HepG2 (cell line): ENCODE measurements around the gene PRDX2. TPM values are rescaled to one million over a fixed set of nuclear protein-coding genes. Genes with fewer than 3 reads are reported as not detected.

Source experiments
- AHR ChIP-seq: IDR thresholded peaks from 2 replicates; pipeline ENCODE4 v1.6.1; 2018; ENCODE audit warnings: missing genetic modification reagents, missing compliant biosample characterization
- FOXP1 ChIP-seq, 2 experiments: fragments of 450-650 bp in 1 of 2; IDR thresholded peaks; 2 replicates each; pipeline ENCODE4 v1.6.1; 2017 to 2018; ENCODE audit warnings: antibody characterized with exemption in 1 of 2
- HHEX ChIP-seq: IDR thresholded peaks from 2 replicates; pipeline ENCODE4 v1.6.1; 2016; ENCODE audit warnings: control low read depth
- KDM6A ChIP-seq: IDR thresholded peaks from 2 replicates; pipeline ENCODE4 v1.6.1; 2016; ENCODE audit warnings: low read depth
- KLF11 ChIP-seq: IDR thresholded peaks from 2 replicates; pipeline ENCODE4 v1.6.1; 2016; ENCODE audit warnings: missing compliant biosample characterization
- KLF12 ChIP-seq: sonication (generic); formaldehyde crosslinking; IDR thresholded peaks from 2 replicates; pipeline ENCODE4 v1.4.0; 2020; ENCODE audit warnings: missing genetic modification reagents, borderline replicate concordance
- MAZ ChIP-seq, 2 experiments: sonication (generic) in 1 of 2; formaldehyde crosslinking in 1 of 2; IDR thresholded peaks; 2 replicates each; pipeline versions ENCODE4 v1.5.0 to v1.6.1; 2012 to 2020; ENCODE audit warnings: low read depth in 2 of 2, mild to moderate bottlenecking in 2 of 2, borderline replicate concordance in 1 of 2, improper control_type of control experiment in 1 of 2, low read length in 1 of 2, missing genetic modification reagents in 1 of 2, moderate library complexity in 1 of 2
- MBNL3 ChIP-seq: fragments of 250-450 bp; sonication (Bioruptor Pico); conservative IDR thresholded peaks from 2 replicates; pipeline ENCODE4 v1.8.0; 2022; ENCODE audit warnings: mild to moderate bottlenecking, inconsistent platforms
- NAIF1 ChIP-seq: sonication (generic); formaldehyde crosslinking; IDR thresholded peaks from 2 replicates; pipeline ENCODE4 v1.5.0; 2020; ENCODE audit warnings: mild to moderate bottlenecking, missing genetic modification reagents, borderline replicate concordance
- PAX8 ChIP-seq: sonication (generic); formaldehyde crosslinking; IDR thresholded peaks from 2 replicates; pipeline ENCODE4 v1.8.0; 2022; ENCODE audit warnings: mild to moderate bottlenecking, missing genetic modification reagents, borderline replicate concordance
- RBAK ChIP-seq: sonication (generic); formaldehyde crosslinking; IDR thresholded peaks from 2 replicates; pipeline ENCODE4 v1.5.1; 2020; ENCODE audit warnings: mild to moderate bottlenecking, missing genetic modification reagents
- SAP130 ChIP-seq: IDR thresholded peaks from 2 replicates; pipeline ENCODE4 v1.6.1; 2016; ENCODE audit warnings: low read depth
- SMARCC2 ChIP-seq: fragments of 450-650 bp; IDR thresholded peaks from 2 replicates; pipeline ENCODE4 v1.6.1; 2017; ENCODE audit warnings: antibody characterized with exemption, mild to moderate bottlenecking
- SNAPC2 ChIP-seq: sonication (generic); formaldehyde crosslinking; IDR thresholded peaks from 2 replicates; pipeline ENCODE4 v1.8.1; 2022; ENCODE audit warnings: mild to moderate bottlenecking, missing genetic modification reagents
- ZFP1 ChIP-seq: IDR thresholded peaks from 2 replicates; pipeline ENCODE4 v1.6.1; 2016
- ZKSCAN5 ChIP-seq: sonication (generic); formaldehyde crosslinking; IDR thresholded peaks from 2 replicates; pipeline ENCODE4 v1.5.1; 2020; ENCODE audit warnings: mild to moderate bottlenecking, missing genetic modification reagents
- ZNF274 ChIP-seq: sonication (generic); formaldehyde crosslinking; IDR thresholded peaks from 2 replicates; pipeline ENCODE4 v1.5.1; 2020; ENCODE audit warnings: mild to moderate bottlenecking, missing genetic modification reagents
- ZNF713 ChIP-seq: sonication (generic); formaldehyde crosslinking; IDR thresholded peaks from 2 replicates; pipeline ENCODE4 v1.4.0; 2020; ENCODE audit warnings: mild to moderate bottlenecking, missing genetic modification reagents
- ZNF746 ChIP-seq: sonication (generic); formaldehyde crosslinking; IDR thresholded peaks from 2 replicates; pipeline ENCODE4 v1.8.0; 2022; ENCODE audit warnings: mild to moderate bottlenecking, missing genetic modification reagents
- ZNF782 ChIP-seq: sonication (generic); formaldehyde crosslinking; IDR thresholded peaks from 2 replicates; pipeline ENCODE4 v1.4.0; 2020; ENCODE audit warnings: missing genetic modification reagents, mild to moderate bottlenecking, borderline replicate concordance
- ZSCAN31 ChIP-seq: sonication (generic); formaldehyde crosslinking; IDR thresholded peaks from 2 replicates; pipeline ENCODE4 v1.5.0; 2020; ENCODE audit warnings: low read depth, mild to moderate bottlenecking, missing genetic modification reagents
- polyA plus RNA-seq, 8 experiments: library from polyadenylated mRNA; depleted of rRNA in 3 of 8; stranded (reverse) in 7 of 8; unstranded in 1 of 8; fragments of >200 nt; fragmentation: Illumina TruSeq in 4 of 8; extraction: Trizol in 4 of 8; gene quantifications; 2 replicates each; pipeline versions ENCODE4 v1.2.1 to v1.2.3, GENCODE V29; 2011 to 2016; ENCODE audit warnings: low read depth in 4 of 8, missing spikeins in 1 of 8, mixed read lengths in 1 of 8; ENCODE audit not compliant: insufficient read depth in 1 of 8
- total RNA-seq, 5 experiments: library from RNA; depleted of rRNA; stranded (reverse); fragments of >200 nt; fragmentation: Illumina TruSeq; extraction: Trizol; gene quantifications; 2 replicates each; pipeline ENCODE4 v1.2.3, GENCODE V29; 2016; ENCODE audit warnings: low read depth in 1 of 5
- TF ChIP-seq, protein P1 (sequence below): IDR thresholded peaks from 2 replicates; pipeline ENCODE4 v1.6.1; 2016; ENCODE audit warnings: low read depth
- TF ChIP-seq, protein P2 (sequence below): sonication (generic); formaldehyde crosslinking; IDR thresholded peaks from 2 replicates; pipeline ENCODE4 v1.4.0; 2020; ENCODE audit warnings: mild to moderate bottlenecking, missing genetic modification reagents
- TF ChIP-seq, protein P3 (sequence below): sonication (generic); formaldehyde crosslinking; IDR thresholded peaks from 2 replicates; pipeline ENCODE4 v1.8.1; 2022; ENCODE audit warnings: low read depth, mild to moderate bottlenecking, missing genetic modification reagents
- TF ChIP-seq, protein P4 (sequence below): sonication (generic); formaldehyde crosslinking; IDR thresholded peaks from 2 replicates; pipeline ENCODE4 v1.5.0; 2020; ENCODE audit warnings: missing genetic modification reagents

The PRDX2 gene
- total and polyA plus RNA-seq, 2 of the 13 experiments (the other 11 are each of a cell fraction or from before 2014, with no cell fraction given): 218 to 381 TPM

DNA sequence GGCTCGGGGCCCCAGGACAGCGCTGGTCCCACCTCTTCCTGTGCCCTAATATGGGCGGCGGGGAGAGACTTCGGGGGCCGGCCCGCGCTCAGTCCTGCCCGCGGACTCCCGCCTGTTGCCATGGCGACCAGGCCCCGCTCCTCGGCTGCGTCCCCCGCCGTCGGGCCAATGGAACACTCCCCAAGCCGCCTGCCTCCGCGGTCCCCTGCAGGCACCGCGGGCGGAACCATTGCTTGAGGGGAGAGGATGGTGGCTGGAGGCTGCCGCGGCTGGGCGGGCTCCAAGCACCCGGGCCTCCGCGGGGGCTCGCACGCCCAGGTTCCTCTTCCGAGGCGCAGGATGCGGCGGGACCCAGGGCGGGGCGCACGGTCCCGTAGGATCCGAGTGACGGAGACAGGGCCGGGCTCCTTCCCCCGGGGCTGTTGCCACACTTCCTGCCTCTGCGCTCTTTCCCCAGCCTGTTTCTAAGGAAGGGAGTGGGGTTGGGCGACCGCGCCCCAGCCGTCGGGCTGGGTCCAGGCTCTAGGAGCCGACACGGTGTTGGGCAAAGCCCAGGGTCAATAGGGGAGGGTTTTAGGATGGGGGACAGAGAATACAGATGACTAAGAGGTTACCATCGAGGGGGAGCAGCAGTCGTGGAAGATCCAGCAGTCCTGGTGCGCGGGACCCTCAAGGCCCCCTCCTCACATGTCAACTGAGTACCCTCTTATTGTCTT, 11.5 kb downstream of the PRDX2 start (continued):
- TF ChIP-seq, protein P1, sequence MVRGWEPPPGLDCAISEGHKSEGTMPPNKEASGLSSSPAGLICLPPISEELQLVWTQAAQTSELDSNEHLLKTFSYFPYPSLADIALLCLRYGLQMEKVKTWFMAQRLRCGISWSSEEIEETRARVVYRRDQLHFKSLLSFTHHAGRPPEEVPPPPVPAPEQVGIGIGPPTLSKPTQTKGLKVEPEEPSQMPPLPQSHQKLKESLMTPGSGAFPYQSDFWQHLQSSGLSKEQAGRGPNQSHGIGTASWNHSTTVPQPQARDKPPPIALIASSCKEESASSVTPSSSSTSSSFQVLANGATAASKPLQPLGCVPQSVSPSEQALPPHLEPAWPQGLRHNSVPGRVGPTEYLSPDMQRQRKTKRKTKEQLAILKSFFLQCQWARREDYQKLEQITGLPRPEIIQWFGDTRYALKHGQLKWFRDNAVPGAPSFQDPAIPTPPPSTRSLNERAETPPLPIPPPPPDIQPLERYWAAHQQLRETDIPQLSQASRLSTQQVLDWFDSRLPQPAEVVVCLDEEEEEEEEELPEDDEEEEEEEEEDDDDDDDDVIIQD (CRISPR knock-in tag): no peak
- TF ChIP-seq AHR: no peak; the same call in 1 of the 2 replicates
- no peak for TF ChIP-seq RBAK (CRISPR knock-in tag)
- TF ChIP-seq, protein P2, sequence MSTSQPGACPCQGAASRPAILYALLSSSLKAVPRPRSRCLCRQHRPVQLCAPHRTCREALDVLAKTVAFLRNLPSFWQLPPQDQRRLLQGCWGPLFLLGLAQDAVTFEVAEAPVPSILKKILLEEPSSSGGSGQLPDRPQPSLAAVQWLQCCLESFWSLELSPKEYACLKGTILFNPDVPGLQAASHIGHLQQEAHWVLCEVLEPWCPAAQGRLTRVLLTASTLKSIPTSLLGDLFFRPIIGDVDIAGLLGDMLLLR: no peak
- no peak for TF ChIP-seq MBNL3
- 0 out of 2 replicates have a peak, but pooled peaks have one; percentile 38 for TF ChIP-seq NAIF1
- TF ChIP-seq FOXP1 (IDR thresholded peaks at IDR 0.05): no peak
- TF ChIP-seq FOXP1 (CRISPR knock-in tag; IDR thresholded peaks at IDR 0.05): no peak
- no peak for TF ChIP-seq KLF12
- no peak for TF ChIP-seq ZSCAN31
- peak; percentile 45; the same call in 1 of the 2 replicates for TF ChIP-seq ZNF274
- no peak for TF ChIP-seq SMARCC2
- no peak for TF ChIP-seq HHEX (CRISPR knock-in tag)
- no peak for TF ChIP-seq SNAPC2 (CRISPR knock-in tag)
- TF ChIP-seq, protein P3, sequence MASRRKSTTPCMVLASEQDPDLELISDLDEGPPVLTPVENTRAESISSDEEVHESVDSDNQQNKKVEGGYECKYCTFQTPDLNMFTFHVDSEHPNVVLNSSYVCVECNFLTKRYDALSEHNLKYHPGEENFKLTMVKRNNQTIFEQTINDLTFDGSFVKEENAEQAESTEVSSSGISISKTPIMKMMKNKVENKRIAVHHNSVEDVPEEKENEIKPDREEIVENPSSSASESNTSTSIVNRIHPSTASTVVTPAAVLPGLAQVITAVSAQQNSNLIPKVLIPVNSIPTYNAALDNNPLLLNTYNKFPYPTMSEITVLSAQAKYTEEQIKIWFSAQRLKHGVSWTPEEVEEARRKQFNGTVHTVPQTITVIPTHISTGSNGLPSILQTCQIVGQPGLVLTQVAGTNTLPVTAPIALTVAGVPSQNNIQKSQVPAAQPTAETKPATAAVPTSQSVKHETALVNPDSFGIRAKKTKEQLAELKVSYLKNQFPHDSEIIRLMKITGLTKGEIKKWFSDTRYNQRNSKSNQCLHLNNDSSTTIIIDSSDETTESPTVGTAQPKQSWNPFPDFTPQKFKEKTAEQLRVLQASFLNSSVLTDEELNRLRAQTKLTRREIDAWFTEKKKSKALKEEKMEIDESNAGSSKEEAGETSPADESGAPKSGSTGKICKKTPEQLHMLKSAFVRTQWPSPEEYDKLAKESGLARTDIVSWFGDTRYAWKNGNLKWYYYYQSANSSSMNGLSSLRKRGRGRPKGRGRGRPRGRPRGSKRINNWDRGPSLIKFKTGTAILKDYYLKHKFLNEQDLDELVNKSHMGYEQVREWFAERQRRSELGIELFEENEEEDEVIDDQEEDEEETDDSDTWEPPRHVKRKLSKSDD (CRISPR knock-in tag): no peak
- no peak for TF ChIP-seq KDM6A (CRISPR knock-in tag)
- no peak for TF ChIP-seq KLF11 (CRISPR knock-in tag)
- TF ChIP-seq SAP130: peak; percentile 80
- TF ChIP-seq, protein P4, sequence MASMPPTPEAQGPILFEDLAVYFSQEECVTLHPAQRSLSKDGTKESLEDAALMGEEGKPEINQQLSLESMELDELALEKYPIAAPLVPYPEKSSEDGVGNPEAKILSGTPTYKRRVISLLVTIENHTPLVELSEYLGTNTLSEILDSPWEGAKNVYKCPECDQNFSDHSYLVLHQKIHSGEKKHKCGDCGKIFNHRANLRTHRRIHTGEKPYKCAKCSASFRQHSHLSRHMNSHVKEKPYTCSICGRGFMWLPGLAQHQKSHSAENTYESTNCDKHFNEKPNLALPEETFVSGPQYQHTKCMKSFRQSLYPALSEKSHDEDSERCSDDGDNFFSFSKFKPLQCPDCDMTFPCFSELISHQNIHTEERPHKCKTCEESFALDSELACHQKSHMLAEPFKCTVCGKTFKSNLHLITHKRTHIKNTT (CRISPR knock-in tag): no peak
- no peak for TF ChIP-seq PAX8 (CRISPR knock-in tag)
- TF ChIP-seq MAZ (IDR thresholded peaks at IDR 0.05; ENCODE audit: borderline replicate concordance, low read depth, low read length): peak; percentile 82
- TF ChIP-seq MAZ (CRISPR knock-in tag; IDR thresholded peaks at IDR 0.05; ENCODE audit: low read depth): peak; percentile 85
- no peak for TF ChIP-seq ZFP1 (CRISPR knock-in tag)
- peak; percentile 11; the same call in 1 of the 2 replicates for TF ChIP-seq ZNF746 (CRISPR knock-in tag)
- TF ChIP-seq ZNF713: no peak
- TF ChIP-seq ZKSCAN5 (CRISPR knock-in tag): no peak
- no peak for TF ChIP-seq ZNF782
